H1 (cell line): Measurements from ENCODE around the gene TIGD2. TPM values are rescaled to one million over a fixed set of nuclear protein-coding genes. Genes with fewer than 3 reads are reported as not detected.

Source experiments
- CTCF ChIA-PET: fragments of 300-600 bp; sonication (Branson Sonifier 250); formaldehyde crosslinking; loops from one replicate; lab custom pipeline; 2021; ENCODE audit not compliant: partially characterized antibody; lab: Charles Lee
- POLR2A ChIA-PET: fragments of 300-600 bp; sonication (Branson Sonifier 250); formaldehyde crosslinking; loops from one replicate; lab custom pipeline; 2021; ENCODE audit warnings: inconsistent platforms; ENCODE audit not compliant: partially characterized antibody; lab: Charles Lee
- DNase-seq, 2 experiments: peaks; one replicate each; pipeline versions ENCODE4 v3.0.0 to v3.0.0-alpha.2; 2010 to 2022; ENCODE audit warnings: low spot score in 2 of 2, low read depth in 1 of 2, mixed read lengths in 1 of 2
- FAIRE-seq: peaks from 2 replicates; lab custom pipeline; 2011; peaks lifted over from hg19 to GRCh38; lab: Jason Lieb, UNC
- H2AFZ ChIP-seq: 2 replicates; pipeline ENCODE4 v1.8.1; 2012; ENCODE audit warnings: low read length, inconsistent platforms
- H2AK5ac ChIP-seq: 2 replicates; pipeline ENCODE4 v1.6.1; 2013; ENCODE audit warnings: low read depth, low read length
- H2BK120ac ChIP-seq: replicated peaks from 2 replicates; pipeline ENCODE3; 2013; ENCODE audit warnings: low read depth, low read length, inconsistent platforms
- H2BK12ac ChIP-seq: 2 replicates; pipeline ENCODE4 v1.6.1; 2013; ENCODE audit warnings: low read depth, low read length
- H2BK15ac ChIP-seq: 2 replicates; pipeline ENCODE4 v1.6.1; 2013; ENCODE audit warnings: low read length
- H2BK20ac ChIP-seq: 2 replicates; pipeline ENCODE4 v1.6.1; 2013; ENCODE audit warnings: low read length
- H2BK5ac ChIP-seq: 2 replicates; pipeline ENCODE4 v1.6.1; 2013; ENCODE audit warnings: low read depth, low read length
- H3K14ac ChIP-seq: 2 replicates; pipeline ENCODE4 v1.6.1; 2013; ENCODE audit warnings: inconsistent platforms; ENCODE audit not compliant: insufficient read length
- H3K18ac ChIP-seq: 2 replicates; pipeline ENCODE4 v1.6.1; 2013; ENCODE audit warnings: low read length; ENCODE audit errors: extremely low read depth
- H3K23ac ChIP-seq: 2 replicates; pipeline ENCODE4 v1.6.1; 2013; ENCODE audit warnings: inconsistent platforms; ENCODE audit not compliant: insufficient read length
- H3K23me2 ChIP-seq: 2 replicates; pipeline ENCODE4 v1.6.1; 2013; ENCODE audit warnings: low read depth, low read length
- H3K27ac ChIP-seq: 2 replicates; pipeline ENCODE4 v1.6.1; 2011; ENCODE audit warnings: low read depth, low read length, inconsistent platforms
- H3K27me3 ChIP-seq, 4 experiments: replicated peaks in 1 of 4; 1 replicate in 1 of 4; 2 replicates in 3 of 4; pipeline versions ENCODE4 v1.6.1 to v1.8.1; 2011 to 2013; ENCODE audit warnings: low read length in 3 of 4, mild to moderate bottlenecking in 3 of 4, inconsistent platforms in 2 of 4, mixed read lengths in 2 of 4, moderate library complexity in 1 of 4; ENCODE audit not compliant: control insufficient read depth in 3 of 4, insufficient read depth in 3 of 4; ENCODE audit errors: extremely low read depth in 1 of 4
- H3K36me3 ChIP-seq, 4 experiments: 2 replicates each; pipeline versions ENCODE4 v1.6.1 to v1.8.1; 2011 to 2013; ENCODE audit warnings: mild to moderate bottlenecking in 4 of 4, low read length in 3 of 4, moderate library complexity in 2 of 4, control low read depth in 1 of 4, inconsistent platforms in 1 of 4; ENCODE audit not compliant: insufficient read depth in 4 of 4, control insufficient read depth in 2 of 4
- H3K4ac ChIP-seq: replicated peaks from 2 replicates; pipeline ENCODE3; 2013; ENCODE audit warnings: low read length, low read depth, mixed read lengths, inconsistent platforms; ENCODE audit not compliant: insufficient read length
- H3K4me1 ChIP-seq, 4 experiments: replicated peaks in 1 of 4; 1 replicate in 1 of 4; 2 replicates in 3 of 4; pipeline versions ENCODE4 v1.6.1 to v1.8.1; 2011 to 2013; ENCODE audit warnings: low read length in 3 of 4, inconsistent platforms in 2 of 4, mixed read lengths in 1 of 4; ENCODE audit not compliant: insufficient read depth in 4 of 4, control insufficient read depth in 3 of 4
- H3K4me2 ChIP-seq, 2 experiments: 2 replicates each; pipeline versions ENCODE4 v1.6.1 to v1.8.1; 2011 to 2013; ENCODE audit warnings: low read depth in 2 of 2, low read length in 2 of 2, control low read depth in 1 of 2, inconsistent platforms in 1 of 2, mild to moderate bottlenecking in 1 of 2; ENCODE audit not compliant: insufficient read depth in 1 of 2
- H3K4me3 ChIP-seq, 4 experiments: fragments of 200-600, 300-600 bp in 1 of 4; sonication (generic), shearing (Covaris generic), sonication (Bioruptor Twin) in 1 of 4; 2 replicates each; pipeline versions ENCODE4 v1.5.1 to v1.8.1; 2011 to 2016; ENCODE audit warnings: low read length in 4 of 4, low read depth in 3 of 4, control low read depth in 2 of 4, inconsistent platforms in 2 of 4, mild to moderate bottlenecking in 2 of 4, mixed read lengths in 1 of 4, moderate library complexity in 1 of 4; ENCODE audit not compliant: insufficient read depth in 2 of 4; ENCODE audit errors: extremely low read depth in 1 of 4
- H3K56ac ChIP-seq: replicated peaks from 2 replicates; pipeline ENCODE3; 2013; ENCODE audit warnings: low read depth, mild to moderate bottlenecking, mixed read lengths, low read length, inconsistent platforms; ENCODE audit not compliant: insufficient read length
- H3K79me1 ChIP-seq: 2 replicates; pipeline ENCODE4 v1.6.1; 2013; ENCODE audit warnings: low read depth, low read length, control low read depth
- H3K79me2 ChIP-seq, 2 experiments: 2 replicates each; pipeline versions ENCODE4 v1.6.1 to v1.8.1; 2012 to 2013; ENCODE audit warnings: low read length in 2 of 2, mild to moderate bottlenecking in 2 of 2, inconsistent platforms in 1 of 2; ENCODE audit not compliant: insufficient read depth in 2 of 2, control insufficient read depth in 1 of 2
- H3K9ac ChIP-seq, 4 experiments: replicated peaks in 1 of 4; 1 replicate in 1 of 4; 2 replicates in 3 of 4; pipeline versions ENCODE4 v1.6.1 to v1.8.1; 2011 to 2013; ENCODE audit warnings: low read depth in 3 of 4, low read length in 3 of 4, control low read depth in 2 of 4, mild to moderate bottlenecking in 2 of 4, moderate library complexity in 2 of 4, inconsistent platforms in 1 of 4; ENCODE audit errors: extremely low read depth in 1 of 4
- H3K9me3 ChIP-seq, 2 experiments: 2 replicates each; pipeline versions ENCODE4 v1.6.1 to v1.8.1; 2012 to 2013; ENCODE audit warnings: mild to moderate bottlenecking in 2 of 2, moderate library complexity in 2 of 2, control low read depth in 1 of 2, inconsistent platforms in 1 of 2, low read depth in 1 of 2, low read length in 1 of 2, mixed read lengths in 1 of 2; ENCODE audit not compliant: insufficient read depth in 2 of 2
- H4K20me1 ChIP-seq, 2 experiments: replicated peaks in 1 of 2; 2 replicates each; pipeline versions ENCODE3 to v1.8.1; 2011 to 2013; ENCODE audit warnings: inconsistent platforms in 2 of 2, low read length in 2 of 2, mild to moderate bottlenecking in 1 of 2; ENCODE audit not compliant: insufficient read depth in 2 of 2, control insufficient read depth in 1 of 2
- H4K5ac ChIP-seq: 2 replicates; pipeline ENCODE4 v1.6.1; 2013; ENCODE audit warnings: low read length, low read depth, mixed read lengths, inconsistent platforms; ENCODE audit not compliant: insufficient read length
- H4K8ac ChIP-seq: 2 replicates; pipeline ENCODE4 v1.8.0; 2013; ENCODE audit warnings: mild to moderate bottlenecking, moderate library complexity, low read length, inconsistent platforms; ENCODE audit not compliant: insufficient read depth; ENCODE audit errors: extremely low read depth
- H4K91ac ChIP-seq: replicated peaks from 2 replicates; pipeline ENCODE3; 2013; ENCODE audit warnings: low read length, mixed read lengths, inconsistent platforms; ENCODE audit not compliant: insufficient read length
- RXRA ChIP-seq: IDR thresholded peaks from 2 replicates; pipeline ENCODE4 v1.6.1; 2011; ENCODE audit warnings: low read depth, mild to moderate bottlenecking, low read length, moderate library complexity; ENCODE audit not compliant: insufficient read depth
- TEAD4 ChIP-seq: IDR thresholded peaks from 2 replicates; pipeline ENCODE4 v1.6.1; 2012; ENCODE audit warnings: low read depth, low read length, inconsistent platforms, mixed read lengths
- WGBS, 2 experiments: shearing (Covaris generic) in 1 of 2; methylation state at CpG; one replicate each; pipeline versions ENCODE4 v1.1.6 to v1.1.7; 2013 to 2015; ENCODE audit warnings: low lambda C conversion rate in 2 of 2, mixed read lengths in 2 of 2, inconsistent platforms in 1 of 2, low coverage in 1 of 2, missing lambda C conversion rate in 1 of 2; ENCODE audit not compliant: insufficient replicate concordance in 2 of 2, insufficient coverage in 1 of 2, insufficient read length in 1 of 2; ENCODE audit errors: extremely low coverage in 1 of 2, missing lambda C conversion rate in 1 of 2; 5-methylcytosine and 5-hydroxymethylcytosine counted together
- polyA plus RNA-seq, 7 experiments: library from polyadenylated mRNA; depleted of rRNA in 3 of 7; stranded (reverse) in 5 of 7; unstranded in 2 of 7; fragments of >200 nt in 5 of 7; fragments of 200-250 nt in 2 of 7; gene quantifications; 1 replicate in 5 of 7; 2 replicates in 1 of 7; 4 replicates in 1 of 7; pipeline versions ENCODE4 v1.2.1 to v1.2.3, GENCODE V29; 2011 to 2013; ENCODE audit warnings: missing spikeins in 2 of 7, mixed read lengths in 2 of 7
- total RNA-seq: library from RNA; stranded (reverse); fragmentation: NEBNext Ultra II Directional; extraction: Animal tissue kit (Norgen Biotek cat#: 25700); gene quantifications from 2 replicates; pipeline ENCODE4 v1.2.1, GENCODE V29; 2021

The TIGD2 gene
- total and polyA plus RNA-seq, 2 of the 8 experiments (the other 6 are each of a cell fraction or from before 2014, with no cell fraction given), result 2.4 to 5.7 TPM

DNA sequence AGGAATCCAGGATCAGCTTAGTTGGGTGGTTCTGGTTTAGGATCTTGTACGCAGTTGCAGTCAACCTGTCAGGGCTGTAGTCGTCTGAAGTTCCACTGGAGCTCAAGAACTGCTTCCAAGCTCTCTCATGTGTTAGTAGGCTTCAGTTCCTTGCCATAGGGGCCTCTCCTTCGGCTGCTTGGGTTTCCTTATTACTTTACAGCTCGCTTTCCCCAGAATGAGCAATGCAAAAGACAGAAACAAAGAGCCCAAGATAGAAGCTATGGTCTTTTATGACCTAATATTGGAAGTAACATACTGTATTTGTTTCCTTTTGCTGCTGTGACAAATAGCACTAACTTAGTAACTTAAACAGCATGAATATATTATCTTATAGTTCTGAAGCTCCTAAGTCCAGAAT is 51.7 kb downstream of the TIGD2 start:
- no peak overlapping the region for H3K14ac ChIP-seq
- H3K18ac ChIP-seq, result no peak overlapping the region
- H3K79me1 ChIP-seq, result no peaks in the 10 kb centered on the region
- FAIRE-seq (no peak), DNase-seq (no peak)
- no peak overlapping the region for H3K9ac ChIP-seq
- H3K4me3 ChIP-seq, result no peak overlapping the region
- no peak overlapping the region for H3K27ac ChIP-seq
- H3K36me3 ChIP-seq, result no peaks in the 10 kb centered on the region
- no peak overlapping the region for H3K4ac ChIP-seq
- no peak overlapping the region for H2AK5ac ChIP-seq
- ChIA-PET POLR2A (no interaction called here), CTCF (interaction anchor here (0.6 to 4.4 kb wide), 10 partner anchors 9 to 295 kb away, joined by 3 to 29 read pairs (median 4); no protein-coding TSS in a partner anchor)
- H2BK5ac ChIP-seq, result no peak overlapping the region
- H3K9me3 ChIP-seq, result no peaks in the 10 kb centered on the region
- TF ChIP-seq RXRA (no peak), TEAD4 (no peak)
- H3K56ac ChIP-seq, result no peak overlapping the region
- H3K27me3 ChIP-seq, result no peaks in the 10 kb centered on the region
- H4K20me1 ChIP-seq, result no peaks in the 10 kb centered on the region
- no peak overlapping the region for H2BK120ac ChIP-seq
- H2AFZ ChIP-seq, result no peak overlapping the region
- no peak overlapping the region for H4K8ac ChIP-seq
- no peak overlapping the region for H3K4me2 ChIP-seq
- H3K23me2 ChIP-seq, result no peaks in the 10 kb centered on the region
- H3K4me1 ChIP-seq, result no peaks in the 10 kb centered on the region
- no peak overlapping the region for H2BK15ac ChIP-seq
- H2BK12ac ChIP-seq, result no peak overlapping the region
- H4K91ac ChIP-seq, result no peak overlapping the region
- no peak overlapping the region for H2BK20ac ChIP-seq
- no peaks in the 10 kb centered on the region for H3K79me2 ChIP-seq
- 95% methylated on average over 4 of the region's 4 CpGs; no CpG with 5 or more reads in 1 of the 2 experiments for WGBS, 2 experiments
- H3K23ac ChIP-seq, result no peak overlapping the region
- H4K5ac ChIP-seq, result no peak overlapping the region
